GM18498 (cell line): ENCODE data around the gene PAFAH1B2.
"Not testable (repeated sequence)": the region's sequence is repeated elsewhere in the genome, so short reads cannot be mapped to it uniquely, and the experiment has no call there.

Source experiments
- ATAC-seq: cut with Tn5 transposase; IDR thresholded peaks from one replicate; pipeline ENCODE4 v1.9.1; 2021; ENCODE audit warnings: mild to moderate bottlenecking, moderate library complexity; ENCODE audit not compliant: unreplicated experiment

PAFAH1B2 gene

DNA sequence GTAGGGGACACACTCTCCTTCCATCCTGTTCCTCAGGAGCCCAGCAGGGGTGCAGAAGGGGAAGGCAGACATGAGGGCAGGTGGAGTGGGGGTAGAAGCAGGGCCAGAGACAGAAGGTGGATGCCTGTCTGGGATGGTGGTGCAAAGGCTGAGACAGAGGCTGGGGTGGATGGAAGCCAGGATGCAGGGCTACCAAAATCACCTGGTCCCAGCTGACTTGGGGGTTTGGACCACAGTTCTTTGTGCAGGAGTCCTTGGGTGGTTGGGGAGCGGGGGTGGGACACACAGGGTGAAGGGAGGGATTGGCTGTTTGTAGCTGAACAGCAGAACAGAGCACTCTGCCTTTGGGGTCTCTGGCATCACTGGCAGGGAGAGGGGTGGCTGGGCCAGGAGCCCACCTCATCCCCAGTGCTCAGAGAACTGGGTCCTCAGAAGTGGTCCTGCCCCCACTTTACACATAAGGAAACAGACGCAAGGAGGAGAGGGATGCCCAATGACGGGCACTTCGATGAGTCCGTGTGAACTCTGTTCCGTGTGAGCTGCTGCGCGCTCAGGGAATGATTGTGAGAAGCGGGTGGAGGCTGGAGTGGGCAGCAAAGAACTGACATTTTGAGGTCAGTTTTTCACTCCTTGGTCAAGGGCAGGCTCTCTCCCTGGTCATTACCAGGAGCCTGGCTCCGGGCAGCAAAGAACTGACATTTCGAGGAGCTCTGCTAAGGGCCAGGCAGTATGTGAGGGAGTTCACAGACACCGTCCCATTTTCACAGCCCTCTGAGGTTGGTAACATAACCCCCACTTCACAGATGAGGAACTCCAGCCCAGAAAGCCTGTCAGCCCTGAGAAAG lies 56.9 kb downstream of the PAFAH1B2 start:
- no peak for ATAC-seq

DNA sequence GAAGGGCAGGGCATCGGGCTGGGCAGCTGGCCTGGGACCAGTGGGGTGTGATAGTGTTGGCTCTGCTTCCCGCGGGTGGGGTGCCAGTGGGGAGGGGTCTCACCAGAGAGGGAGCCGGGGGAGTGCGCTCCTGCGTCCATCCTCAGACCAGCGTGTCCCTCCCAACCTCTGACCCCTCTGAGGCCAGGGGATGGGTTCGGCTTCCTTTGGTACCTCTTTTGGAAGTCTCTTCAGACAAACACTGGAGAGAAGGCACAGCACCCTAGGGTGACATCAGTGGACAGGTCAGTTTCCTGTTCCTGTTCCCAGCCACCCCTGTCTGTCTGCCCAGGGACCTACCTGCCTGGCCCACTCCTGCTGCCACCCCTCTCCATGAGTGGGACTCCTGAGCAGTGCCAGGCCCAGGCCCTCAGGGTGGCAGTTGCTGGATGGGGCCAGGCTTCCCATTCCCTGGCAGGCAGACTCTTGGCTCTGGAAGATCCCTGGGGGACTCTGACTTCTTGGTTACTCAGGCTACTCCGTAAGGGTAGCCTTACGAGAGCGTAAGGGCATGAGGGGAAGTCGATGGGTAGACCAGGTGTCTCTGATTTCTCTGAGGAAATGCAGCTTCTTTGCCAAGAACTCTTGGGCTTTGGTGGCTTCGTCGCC lies 57.7 kb downstream of the PAFAH1B2 start:
- no peak for ATAC-seq

DNA sequence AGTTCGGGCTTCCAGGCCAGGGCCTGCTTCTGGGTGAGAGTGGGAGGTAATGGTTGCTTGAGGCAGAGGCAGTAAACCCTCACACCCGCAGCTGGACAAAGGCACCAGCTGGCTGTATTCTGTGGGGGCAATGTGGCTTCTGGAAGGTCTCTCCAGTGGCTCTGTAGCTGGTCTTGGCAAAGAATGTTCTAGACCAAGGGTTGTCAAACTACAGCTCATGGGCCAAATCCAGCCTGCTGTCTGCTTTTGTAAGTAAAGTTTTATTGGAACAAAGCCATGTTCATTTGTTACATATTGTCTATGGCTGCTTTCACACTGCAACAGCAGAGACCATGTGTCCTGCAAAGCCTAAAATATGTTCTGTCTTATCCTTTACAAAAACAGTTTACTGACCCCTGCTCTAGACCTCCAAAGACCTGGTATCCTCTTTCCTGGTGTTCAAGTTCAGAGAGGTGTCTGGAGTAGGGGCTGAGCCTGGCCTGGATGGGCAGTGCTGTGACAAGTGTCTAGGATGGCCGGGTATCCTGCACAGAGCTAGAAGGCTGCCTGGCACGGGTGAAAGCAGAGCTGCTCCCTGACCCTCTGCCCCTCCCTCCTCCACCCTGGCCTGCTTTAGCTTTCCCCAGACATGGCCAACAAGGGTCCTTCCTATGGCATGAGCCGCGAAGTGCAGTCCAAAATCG lies 58.4 kb downstream of the PAFAH1B2 start:
- no peak for ATAC-seq

DNA sequence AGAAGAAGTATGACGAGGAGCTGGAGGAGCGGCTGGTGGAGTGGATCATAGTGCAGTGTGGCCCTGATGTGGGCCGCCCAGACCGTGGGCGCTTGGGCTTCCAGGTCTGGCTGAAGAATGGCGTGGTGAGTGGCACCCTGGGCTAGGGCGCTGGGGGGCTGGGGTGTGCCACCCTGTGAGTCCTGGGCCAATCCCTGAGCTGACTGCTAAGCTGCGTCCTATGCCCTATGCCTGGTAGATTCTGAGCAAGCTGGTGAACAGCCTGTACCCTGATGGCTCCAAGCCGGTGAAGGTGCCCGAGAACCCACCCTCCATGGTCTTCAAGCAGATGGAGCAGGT lies 59.0 kb downstream of the PAFAH1B2 start:
- ATAC-seq, result no peak

DNA sequence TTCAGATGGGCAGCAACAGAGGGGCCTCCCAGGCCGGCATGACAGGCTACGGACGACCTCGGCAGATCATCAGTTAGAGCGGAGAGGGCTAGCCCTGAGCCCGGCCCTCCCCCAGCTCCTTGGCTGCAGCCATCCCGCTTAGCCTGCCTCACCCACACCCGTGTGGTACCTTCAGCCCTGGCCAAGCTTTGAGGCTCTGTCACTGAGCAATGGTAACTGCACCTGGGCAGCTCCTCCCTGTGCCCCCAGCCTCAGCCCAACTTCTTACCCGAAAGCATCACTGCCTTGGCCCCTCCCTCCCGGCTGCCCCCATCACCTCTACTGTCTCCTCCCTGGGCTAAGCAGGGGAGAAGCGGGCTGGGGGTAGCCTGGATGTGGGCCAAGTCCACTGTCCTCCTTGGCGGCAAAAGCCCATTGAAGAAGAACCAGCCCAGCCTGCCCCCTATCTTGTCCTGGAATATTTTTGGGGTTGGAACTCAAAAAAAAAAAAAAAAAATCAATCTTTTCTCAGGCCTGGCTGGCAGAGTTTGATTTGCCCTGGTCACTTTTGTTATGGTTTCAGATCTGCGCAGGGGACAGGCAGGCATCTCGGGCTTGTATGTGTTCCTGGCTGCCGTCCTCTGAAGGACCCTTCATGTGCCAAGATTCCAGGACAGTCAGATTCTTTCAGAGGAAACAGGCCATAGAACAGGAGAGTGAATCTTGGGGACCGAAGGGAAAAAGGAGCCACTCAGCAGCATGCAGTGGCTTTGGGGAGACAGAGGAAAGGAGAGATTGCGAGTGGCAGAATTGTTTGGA lies 60.4 kb downstream of the PAFAH1B2 start:
- ATAC-seq, result no peak

DNA sequence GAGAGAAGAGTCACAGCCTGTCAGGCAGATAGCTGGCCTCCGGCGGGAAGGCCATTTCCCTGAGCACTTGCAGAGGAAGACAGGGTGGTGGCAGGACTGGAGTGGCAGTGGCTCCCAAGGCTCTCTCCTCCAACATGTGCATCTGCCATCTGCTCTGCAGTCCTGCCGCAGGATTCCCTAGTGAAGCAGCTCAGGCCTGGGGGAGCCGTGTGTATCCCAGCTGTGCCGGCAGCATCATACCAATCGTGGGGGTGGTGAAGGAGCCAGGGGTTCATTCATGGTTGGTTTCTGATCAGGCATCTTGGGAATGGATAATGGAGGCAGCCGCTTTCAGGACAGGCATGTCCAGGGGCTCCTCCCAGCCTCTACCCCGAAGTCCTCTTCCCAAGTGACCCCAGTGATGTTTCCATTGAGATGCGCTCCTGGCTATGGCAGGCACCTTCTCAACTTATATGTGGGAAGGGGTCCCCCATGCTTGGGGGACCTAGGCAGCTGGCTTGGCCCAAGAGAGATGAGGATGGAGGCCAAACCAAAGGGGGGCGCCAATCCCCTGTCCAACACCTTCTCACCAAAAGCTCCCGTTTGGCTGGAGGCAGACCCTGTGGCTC lies 61.2 kb downstream of the PAFAH1B2 start:
- no peak for ATAC-seq

DNA sequence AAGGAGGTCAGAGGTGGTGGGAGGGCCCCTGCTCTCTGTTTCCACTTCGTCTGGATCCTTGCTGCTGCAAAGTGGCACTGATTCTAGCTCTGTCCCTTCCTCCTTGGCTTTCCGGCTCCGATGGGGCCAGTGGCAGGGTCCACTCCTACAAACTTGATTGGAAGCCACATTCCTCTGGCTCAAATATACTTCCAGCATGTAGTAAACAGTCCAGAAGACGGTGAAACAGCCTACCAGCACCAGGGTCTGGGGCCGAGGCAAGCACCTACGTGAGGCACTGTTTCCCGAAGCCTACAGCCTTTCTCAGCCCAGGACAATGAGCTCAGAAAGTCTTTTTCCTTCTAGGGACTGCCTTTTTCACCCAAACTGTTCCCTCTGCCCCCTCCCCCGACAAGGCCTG lies 62.0 kb downstream of the PAFAH1B2 start:
- not testable (repeated sequence) for ATAC-seq

DNA sequence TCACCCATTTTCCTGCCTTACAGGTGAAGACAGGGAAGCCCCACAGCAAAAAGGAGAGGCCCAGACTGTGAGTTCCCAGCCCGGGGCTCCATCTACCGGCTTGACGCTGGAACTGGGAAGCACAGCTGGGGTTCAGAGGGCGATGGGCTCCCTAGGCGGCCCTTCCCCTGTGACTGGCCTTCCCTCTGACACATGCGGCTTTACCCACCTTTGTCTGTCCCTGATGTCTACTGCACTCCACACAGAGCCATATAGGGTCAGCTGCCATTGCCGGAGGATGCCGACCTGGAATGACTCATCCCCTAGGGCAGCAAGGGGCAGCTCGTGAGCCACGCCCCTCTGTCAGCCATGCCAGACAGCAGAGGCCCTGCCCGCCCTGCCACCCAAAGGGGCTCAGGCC lies 62.8 kb downstream of the PAFAH1B2 start:
- ATAC-seq, result not testable (repeated sequence)

DNA sequence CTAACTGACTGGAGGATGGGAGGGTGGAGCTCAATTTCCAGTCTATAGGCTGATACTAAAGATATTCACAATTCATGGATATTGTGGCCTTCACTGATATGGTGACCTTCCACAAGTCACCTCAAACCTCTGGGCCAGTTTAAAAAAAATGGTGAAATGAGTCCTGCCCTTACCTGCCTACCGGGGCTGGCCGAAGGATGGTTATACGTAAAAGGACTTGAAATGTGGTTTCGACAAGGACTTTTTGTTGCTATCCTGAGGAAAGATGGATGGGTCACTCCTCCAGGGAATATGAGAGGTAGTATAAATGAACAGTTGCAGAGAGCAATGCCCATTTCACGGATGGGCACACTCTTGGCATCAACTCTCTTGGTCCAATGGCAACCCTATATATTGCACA lies 63.4 kb downstream of the PAFAH1B2 start:
- not testable (repeated sequence) for ATAC-seq

DNA sequence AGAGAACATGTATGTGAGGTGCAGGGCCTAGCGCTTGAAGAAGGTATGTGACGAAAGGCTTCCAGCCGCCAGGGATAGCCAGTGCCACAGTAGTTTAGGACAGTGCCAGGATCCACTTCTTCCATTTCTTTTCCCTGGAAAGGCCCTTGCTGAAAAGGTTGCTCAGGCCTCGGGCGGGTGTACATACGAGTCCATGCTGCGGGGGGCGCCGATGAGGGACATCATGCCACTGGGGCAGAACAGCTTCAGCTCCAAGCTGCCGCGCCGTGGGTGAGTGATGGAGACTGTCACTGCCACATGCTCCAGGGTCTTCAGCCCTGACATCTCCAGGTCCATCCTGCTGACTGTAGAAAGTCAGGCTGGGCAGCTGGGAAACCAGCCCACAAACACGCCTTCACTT lies 64.6 kb downstream of the PAFAH1B2 start:
- ATAC-seq, result not testable (repeated sequence)

DNA sequence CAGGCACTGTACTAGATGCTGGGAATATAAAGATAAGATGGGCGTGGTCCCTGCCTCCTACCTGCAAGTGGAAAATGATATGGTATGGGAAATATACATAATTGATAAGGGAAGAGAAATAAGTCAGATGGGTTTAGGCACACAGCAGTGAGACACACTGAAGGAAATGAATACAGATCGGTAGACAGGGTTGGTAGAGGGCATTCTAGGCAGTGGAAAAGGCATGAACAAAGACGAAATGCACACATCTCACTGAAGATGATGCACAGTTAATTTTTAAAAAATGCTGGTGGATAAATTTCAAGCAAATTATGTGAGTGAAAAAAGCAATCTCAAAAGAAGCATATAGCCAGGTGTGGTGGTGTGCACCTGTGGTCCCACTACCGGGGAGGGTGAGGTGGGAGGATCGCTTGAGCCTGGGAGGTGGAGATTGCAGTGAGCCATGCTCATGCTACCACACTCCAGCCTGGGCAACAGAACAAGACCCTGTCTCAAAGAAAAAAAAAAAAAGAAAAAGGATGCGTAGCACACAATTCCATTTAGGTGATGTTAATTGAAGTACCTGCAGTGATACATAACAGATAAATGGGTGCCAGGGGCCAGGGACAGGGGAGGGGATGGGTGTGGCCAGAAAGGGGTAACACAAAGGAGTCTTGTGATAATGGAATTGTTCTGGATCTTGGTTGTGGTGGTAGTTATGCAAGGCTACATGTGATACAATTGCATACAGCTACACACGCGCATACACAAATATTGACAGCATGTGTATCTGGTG lies 65.5 kb downstream of the PAFAH1B2 start:
- ATAC-seq, result not testable (repeated sequence)

DNA sequence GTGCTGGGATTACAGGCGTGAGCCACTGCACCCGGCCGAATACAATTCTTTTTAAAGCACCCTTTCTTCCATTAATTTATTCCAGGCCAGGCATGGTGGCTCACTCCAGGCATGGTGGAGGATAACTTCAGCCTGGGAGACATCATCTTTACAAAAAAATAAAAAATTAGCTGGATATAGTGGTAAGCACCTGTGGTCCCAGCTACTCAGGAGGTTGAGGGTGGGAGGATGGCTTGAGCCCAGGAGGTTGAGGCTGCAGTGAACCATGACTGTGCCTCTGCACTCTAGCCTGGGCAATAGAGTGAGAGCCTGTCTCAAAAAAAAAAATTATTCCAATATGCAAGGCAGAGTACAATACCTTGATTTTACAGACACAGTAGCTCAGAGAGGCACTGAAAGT lies 66.5 kb downstream of the PAFAH1B2 start:
- no peak for ATAC-seq

DNA sequence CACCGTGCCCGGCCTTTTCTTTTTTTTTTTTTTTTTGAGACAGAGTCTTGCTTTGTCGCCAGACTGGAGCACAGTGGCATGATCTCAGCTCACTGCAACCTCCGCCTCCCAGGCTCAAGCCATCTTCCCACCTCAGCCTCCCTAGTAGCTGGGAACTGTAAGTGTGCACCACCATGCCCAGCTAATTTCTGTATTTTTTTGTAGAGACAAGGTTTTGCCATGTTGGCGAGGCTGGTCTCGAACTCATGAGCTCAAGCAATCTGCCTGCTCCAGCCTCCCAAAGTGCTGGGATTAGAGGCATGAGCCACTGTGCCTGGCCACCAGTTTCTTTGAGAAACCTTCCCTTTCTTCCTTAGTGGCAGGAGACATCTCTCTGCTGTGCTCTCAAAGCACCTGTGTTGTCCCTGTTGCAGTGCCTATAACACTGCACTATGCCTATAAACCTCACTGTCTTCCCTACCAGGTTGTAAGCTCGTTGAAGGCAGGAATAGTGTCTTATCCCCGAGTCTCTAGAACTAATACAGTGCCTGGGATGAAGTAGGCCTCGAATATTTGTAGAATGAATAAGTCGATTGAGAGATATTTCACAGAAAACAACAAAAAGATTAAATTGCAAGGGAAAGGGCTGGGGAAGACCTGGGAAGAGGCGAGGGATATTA lies 68.7 kb downstream of the PAFAH1B2 start:
- ATAC-seq, result no peak

DNA sequence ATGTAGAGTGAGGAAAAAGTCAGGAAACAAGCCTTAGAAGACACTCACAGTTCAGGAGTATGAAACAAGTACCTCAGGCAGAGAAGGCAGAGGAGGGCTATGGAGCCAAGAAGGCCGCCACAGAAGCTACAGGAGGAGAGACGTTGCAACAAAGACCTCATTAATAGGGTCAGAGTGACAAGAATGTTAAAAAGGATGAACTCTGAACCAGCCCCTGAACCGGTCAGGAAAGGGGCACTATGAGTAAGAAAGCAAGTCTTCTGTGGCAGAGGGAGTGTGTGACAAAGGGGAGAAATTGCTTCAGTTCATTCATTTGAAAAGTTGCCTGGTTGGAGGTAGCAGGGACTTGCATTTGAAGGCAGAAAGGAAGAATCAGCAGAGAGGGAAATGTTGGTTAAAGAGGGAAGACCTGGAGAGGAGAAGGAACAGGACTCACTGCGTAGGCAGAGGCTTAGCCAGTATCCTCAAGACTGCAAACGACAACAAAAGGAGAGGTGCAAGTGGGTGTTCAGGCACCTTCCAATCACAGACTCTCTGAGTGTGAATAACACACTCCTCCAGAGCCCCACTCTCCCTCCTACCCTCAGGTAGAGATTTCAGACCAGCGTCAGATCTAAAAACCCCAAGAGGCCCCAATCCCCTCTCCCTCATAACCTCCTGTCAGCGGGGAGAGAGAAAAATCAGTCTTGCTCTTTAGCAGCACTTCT lies 70.5 kb downstream of the PAFAH1B2 start:
- ATAC-seq, result no peak

DNA sequence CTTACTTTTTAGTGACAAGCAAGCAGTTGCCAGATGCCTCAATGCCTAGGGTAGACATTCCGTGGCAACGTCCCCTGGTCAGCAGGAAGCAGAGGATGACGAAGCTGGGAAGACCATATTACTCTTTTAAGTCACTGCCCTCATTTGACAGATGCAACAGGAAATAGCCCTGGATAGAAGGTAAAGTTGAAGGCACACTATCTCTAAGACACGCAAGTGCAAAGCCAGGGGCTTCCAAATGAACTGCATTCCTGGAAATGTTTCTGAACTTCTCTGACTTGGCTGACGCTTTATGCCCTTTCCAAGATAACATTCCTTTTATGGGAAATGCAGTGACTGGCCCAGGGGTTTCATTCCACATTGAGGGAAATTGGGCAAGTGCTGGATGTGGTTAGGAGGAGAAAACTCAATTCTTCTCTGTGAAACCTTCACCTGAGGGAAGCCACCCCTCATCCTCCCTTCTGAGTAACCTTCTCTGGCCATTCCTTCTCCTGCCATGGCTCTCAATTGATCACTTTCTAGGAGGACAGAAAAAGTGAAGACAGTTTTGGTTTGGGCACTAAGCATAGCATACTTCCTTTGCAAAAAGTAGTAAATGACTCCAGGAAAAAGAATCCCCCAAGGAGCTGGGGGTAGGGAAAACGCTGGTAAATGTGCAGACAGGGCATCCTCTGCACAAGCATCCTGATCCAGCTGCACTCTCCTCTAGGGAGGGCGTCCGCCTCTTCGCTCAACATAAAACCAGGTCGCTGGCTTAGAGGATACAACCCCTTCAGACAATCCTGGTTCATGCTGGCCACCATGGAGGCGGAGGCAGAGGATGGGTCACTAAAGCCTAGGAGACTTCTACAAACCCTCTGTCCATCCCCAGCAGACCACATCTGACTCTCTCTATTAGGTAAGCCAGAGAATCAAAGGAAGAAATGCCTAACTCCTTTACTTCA lies 73.3 kb downstream of the PAFAH1B2 start:
- ATAC-seq, result no peak

DNA sequence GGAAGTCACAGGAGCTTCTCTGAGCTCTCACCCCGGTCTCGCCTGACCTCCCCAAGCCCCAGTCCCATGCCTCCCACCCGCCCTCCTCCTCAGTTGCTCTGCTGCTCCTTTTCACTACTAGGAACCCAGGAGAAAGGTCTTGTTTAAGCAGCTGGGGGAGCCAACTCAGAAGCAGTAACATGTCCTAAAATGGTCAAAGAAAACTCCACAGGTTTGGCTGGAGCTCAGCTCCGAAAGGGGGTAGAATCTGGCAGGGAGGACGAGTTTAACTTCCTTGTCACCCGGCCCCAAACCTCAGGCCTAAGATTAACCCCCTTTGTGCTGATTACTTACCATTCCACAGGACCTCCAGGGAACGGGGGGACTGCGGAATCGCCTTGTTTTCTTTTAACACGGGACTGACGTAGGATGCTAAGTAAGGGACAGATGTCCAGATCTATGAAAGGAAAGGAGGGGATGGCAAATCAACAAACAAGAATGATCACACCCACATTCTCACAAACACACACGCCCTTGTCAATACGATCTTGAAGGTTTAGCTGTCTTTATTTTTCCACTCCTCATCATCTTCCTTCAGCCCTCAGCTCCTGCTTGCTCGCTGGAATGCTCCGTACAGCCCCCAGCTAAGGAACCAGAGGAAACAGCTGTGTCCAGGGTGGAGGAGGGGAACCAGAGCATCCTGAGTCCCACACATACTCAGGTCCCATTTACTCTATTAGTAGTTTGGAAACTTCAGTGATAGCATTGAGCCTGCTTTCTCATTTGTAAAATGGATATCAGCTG lies 74.2 kb downstream of the PAFAH1B2 start:
- no peak for ATAC-seq

DNA sequence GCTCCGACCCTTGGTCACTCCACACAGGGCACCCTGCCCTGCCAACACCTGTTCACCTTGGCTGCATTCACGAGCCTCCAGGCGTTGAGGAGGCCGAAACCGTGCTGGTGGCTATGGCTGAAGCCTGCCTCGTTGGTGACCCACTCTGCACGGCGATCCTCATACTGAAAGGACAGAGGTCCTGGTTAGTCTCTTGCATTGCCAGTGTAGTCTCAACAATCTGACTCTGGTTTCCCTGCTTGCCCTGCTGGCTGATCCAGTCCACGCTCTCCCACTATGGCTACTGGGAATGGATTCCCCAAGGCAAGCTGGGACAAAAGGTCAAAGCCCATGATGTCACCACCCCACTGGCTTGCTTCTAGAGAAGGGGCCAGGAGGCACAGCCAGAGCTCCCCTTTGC lies 74.9 kb downstream of the PAFAH1B2 start:
- no peak for ATAC-seq
